ENCODE measurements around the gene TTC9B.

The TTC9B gene

GRCh38 chr19:40213882-40214570 is 4.2 kb downstream of the TTC9B start:
- peaks cover 26% of the 10 kb centered on the region for H3K36me3 Mint-ChIP-seq (ENCODE audit: low read depth)
- H3K4me1 Mint-ChIP-seq = no peaks in the 10 kb centered on the region
- H3K27me3 Mint-ChIP-seq (ENCODE audit: low read depth, poor library complexity) = peaks cover 45% of the 10 kb centered on the region
- no peak for TF ChIP-seq CTCF (IDR thresholded peaks at IDR 0.05)
- H3K9me3 Mint-ChIP-seq = no peaks in the 10 kb centered on the region
- no peak for DNase-seq
- H3K4me3 Mint-ChIP-seq = no peak overlapping the region
- no peak overlapping the region for H3K27ac Mint-ChIP-seq

GRCh38 chr19:40213251-40213829 is 4.8 kb downstream of the TTC9B start:
- H3K9me3 Mint-ChIP-seq = no peaks in the 10 kb centered on the region
- H3K27me3 Mint-ChIP-seq (ENCODE audit: low read depth, poor library complexity) = peaks cover 39% of the 10 kb centered on the region
- H3K4me3 Mint-ChIP-seq = no peak overlapping the region
- no peak overlapping the region for H3K27ac Mint-ChIP-seq
- H3K4me1 Mint-ChIP-seq = no peaks in the 10 kb centered on the region
- DNase-seq = no peak
- TF ChIP-seq CTCF (IDR thresholded peaks at IDR 0.05) = no peak
- H3K36me3 Mint-ChIP-seq (ENCODE audit: low read depth) = peaks cover 31% of the 10 kb centered on the region

GRCh38 chr19:40210889-40211288 is 7.3 kb downstream of the TTC9B start:
- Mint-ChIP-seq H3K36me3 (ENCODE audit: low read depth) (peaks cover 36% of the 10 kb centered on the region), H3K27me3 (ENCODE audit: low read depth, poor library complexity) (peaks cover 14% of the 10 kb centered on the region), H3K4me3 (no peak overlapping the region), H3K4me1 (no peaks in the 10 kb centered on the region), H3K9me3 (no peaks in the 10 kb centered on the region), H3K27ac (no peak overlapping the region)
- DNase-seq = no peak
- no peak for TF ChIP-seq CTCF (IDR thresholded peaks at IDR 0.05)

GRCh38 chr19:40208602-40209001 is 9.6 kb downstream of the TTC9B start:
- H3K4me3 Mint-ChIP-seq = no peak overlapping the region
- no peaks in the 10 kb centered on the region for H3K9me3 Mint-ChIP-seq
- no peak for DNase-seq
- H3K27ac Mint-ChIP-seq = no peak overlapping the region
- H3K36me3 Mint-ChIP-seq (ENCODE audit: low read depth) = peaks cover 47% of the 10 kb centered on the region
- TF ChIP-seq CTCF (IDR thresholded peaks at IDR 0.05) = no peak
- no peaks in the 10 kb centered on the region for H3K4me1 Mint-ChIP-seq
- H3K27me3 Mint-ChIP-seq (ENCODE audit: low read depth, poor library complexity) = peaks cover 2% of the 10 kb centered on the region

GRCh38 chr19:40205760-40206159 is 12.4 kb downstream of the TTC9B start:
- no peak overlapping the region for H3K27ac Mint-ChIP-seq
- H3K4me3 Mint-ChIP-seq = no peak overlapping the region
- H3K9me3 Mint-ChIP-seq = no peaks in the 10 kb centered on the region
- H3K27me3 Mint-ChIP-seq (ENCODE audit: low read depth, poor library complexity) = peaks cover 2% of the 10 kb centered on the region
- peaks cover 55% of the 10 kb centered on the region for H3K36me3 Mint-ChIP-seq (ENCODE audit: low read depth)
- TF ChIP-seq CTCF (IDR thresholded peaks at IDR 0.05) = no peak
- H3K4me1 Mint-ChIP-seq = no peaks in the 10 kb centered on the region
- no peak for DNase-seq

- Mint-ChIP-seq H3K27me3 (ENCODE audit: low read depth, poor library complexity) (peaks cover 2% of the 10 kb centered on the region), H3K27ac (no peak overlapping the region), H3K4me1 (no peaks in the 10 kb centered on the region), H3K36me3 (ENCODE audit: low read depth) (peaks cover 46% of the 10 kb centered on the region), H3K9me3 (no peaks in the 10 kb centered on the region), H3K4me3 (no peak overlapping the region)
- DNase-seq = no peak
- TF ChIP-seq CTCF (IDR thresholded peaks at IDR 0.05) = no peak
These were observed 13.8 kb downstream of the TTC9B start for GRCh38 chr19:40204381-40204780.

All from nephron progenitor cell (in vitro differentiated cells).